Activated T-cell treated with anti-CD3 and anti-CD28 coated beads, Interleukin-2, amount 50 U/mL, for 4 hours (primary cell): Measurements from ENCODE around the gene FOXO1. TPM values are rescaled to one million over a fixed set of nuclear protein-coding genes. Genes with fewer than 3 reads are reported as not detected.
"Not testable (repeated sequence)": the region's sequence is repeated elsewhere in the genome, so short reads cannot be mapped to it uniquely, and the experiment has no call there.

Experiments
- ATAC-seq, 2 donors: fragments of 200-7000 bp; cut with Tn5 transposase; one replicate each; pipeline ENCODE4 v1.10.0; 2021
- DNase-seq: peaks from one replicate; pipeline ENCODE4 v3.0.0-alpha.2; 2020
- H3K27me3 Mint-ChIP-seq: one replicate; pipeline ENCODE4 v1.8.0; 2021; ENCODE audit warnings: low read depth, mixed read lengths
- H3K36me3 Mint-ChIP-seq: one replicate; pipeline ENCODE4 v1.8.0; 2022; ENCODE audit warnings: mixed read lengths; ENCODE audit not compliant: insufficient read depth
- H3K4me1 Mint-ChIP-seq: one replicate; pipeline ENCODE4 v1.8.0; 2021; ENCODE audit warnings: low read depth, mixed read lengths
- H3K4me3 Mint-ChIP-seq: one replicate; pipeline ENCODE4 v1.8.0; 2021; ENCODE audit warnings: mild to moderate bottlenecking, moderate library complexity, mixed read lengths
- H3K9me3 Mint-ChIP-seq: one replicate; pipeline ENCODE4 v1.8.0; 2021; ENCODE audit warnings: mixed read lengths
- total RNA-seq, 3 donors: library from RNA; stranded (reverse); gene quantifications; one replicate each; pipeline ENCODE4 v1.2.1, GENCODE V29; 2021

Gene FOXO1
- total RNA-seq, 3 donors from 2014 or later: 61.1 to 64.0 (median 62.7) TPM

DNA sequence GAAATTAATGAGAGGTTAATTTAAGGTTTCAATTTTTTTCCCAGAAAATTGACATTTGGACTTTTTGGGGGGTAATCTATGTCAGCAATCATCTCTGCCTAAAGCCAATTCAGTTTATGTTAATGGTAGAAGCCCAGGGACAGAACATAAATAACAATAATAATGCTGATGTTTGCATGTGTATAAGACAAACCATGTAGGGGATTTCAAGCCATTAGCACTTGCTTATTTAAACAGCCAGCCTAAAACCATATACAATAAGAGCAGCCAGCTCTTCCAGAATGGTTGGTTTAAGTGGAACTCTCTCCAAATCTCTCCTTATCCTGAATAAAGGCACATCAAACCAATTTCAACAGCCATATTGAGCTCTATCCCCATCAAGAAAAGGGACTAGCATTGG lies 7.0 kb upstream of the FOXO1 start:
- no peak for DNase-seq
- Mint-ChIP-seq H3K36me3 (no peaks in the 10 kb centered on the region), H3K9me3 (no peaks in the 10 kb centered on the region), H3K27me3 (no peaks in the 10 kb centered on the region), H3K4me3 (no peak overlapping the region), H3K4me1 (peaks cover 28% of the 10 kb centered on the region)
- ATAC-seq: no peak

DNA sequence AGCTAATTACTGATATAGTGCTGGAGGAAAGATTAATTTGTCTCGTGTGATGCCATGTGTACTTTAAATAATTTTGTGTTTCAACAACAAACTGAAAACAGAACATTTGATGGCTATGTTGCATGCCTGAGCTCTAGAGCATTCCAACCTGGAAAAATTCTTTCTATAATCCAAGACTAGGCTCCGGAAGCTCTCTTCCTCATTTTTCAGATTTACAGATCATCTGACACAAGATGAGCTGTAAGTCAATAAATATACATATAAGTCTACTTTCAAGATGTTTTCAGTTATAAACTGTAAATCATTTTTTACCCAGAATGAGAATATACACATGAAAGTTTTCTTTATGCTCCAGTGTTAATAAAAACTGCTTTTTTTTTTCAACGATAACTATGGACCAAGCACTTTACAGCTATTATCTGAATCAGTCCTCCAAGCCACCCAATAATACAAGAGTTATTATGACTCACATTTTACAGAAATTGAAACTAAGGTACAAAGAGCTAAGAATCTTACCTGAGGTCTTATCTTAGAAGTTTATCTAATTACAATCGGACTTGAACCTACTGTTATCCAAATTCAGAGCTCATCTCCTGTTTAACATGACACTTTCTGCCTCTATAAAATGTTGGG lies 6.4 kb upstream of the FOXO1 start:
- no peaks in the 10 kb centered on the region for H3K36me3 Mint-ChIP-seq
- H3K27me3 Mint-ChIP-seq: no peaks in the 10 kb centered on the region
- no peak overlapping the region for H3K4me3 Mint-ChIP-seq
- H3K4me1 Mint-ChIP-seq: peaks cover 33% of the 10 kb centered on the region
- DNase-seq: no peak
- ATAC-seq: peak in 1 of 2 donors; percentile 30
- H3K9me3 Mint-ChIP-seq: no peaks in the 10 kb centered on the region

DNA sequence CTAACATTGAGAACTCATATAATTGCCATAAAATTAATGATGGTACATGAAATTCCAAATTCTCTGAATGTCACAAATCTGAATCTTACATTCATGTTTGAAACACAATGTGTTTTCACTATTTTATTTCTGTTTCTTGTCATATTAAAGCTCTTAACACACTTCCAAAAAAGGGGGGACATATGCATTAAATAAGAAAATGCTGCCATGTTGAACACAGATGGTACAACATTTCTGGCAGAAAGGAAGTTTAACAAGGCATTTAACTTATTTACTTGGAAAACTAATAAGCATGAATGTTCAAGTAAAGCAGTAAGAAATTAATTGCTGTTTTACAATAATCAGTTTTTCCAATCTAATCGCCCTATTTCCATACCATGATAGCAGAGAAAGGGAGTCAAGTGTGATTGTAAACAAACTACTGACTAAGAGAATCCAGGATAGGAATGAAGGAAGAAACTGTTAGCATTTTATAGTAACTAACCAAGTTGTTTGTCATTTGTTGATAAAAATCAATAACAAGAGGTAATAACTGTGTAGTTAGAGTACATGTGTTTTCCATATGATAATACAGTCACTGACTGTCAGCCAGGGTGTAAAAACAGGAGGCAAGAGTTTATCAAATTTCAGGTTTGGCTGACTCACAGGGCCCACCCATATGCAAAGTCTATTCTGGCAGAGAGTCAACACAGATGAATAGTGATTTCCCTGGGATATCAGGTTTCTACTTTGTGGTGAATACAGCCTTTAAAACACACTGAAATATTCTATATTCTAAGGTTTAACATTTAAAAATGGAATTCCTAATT lies 5.7 kb upstream of the FOXO1 start:
- no peak overlapping the region for H3K4me3 Mint-ChIP-seq
- ATAC-seq (peak; percentile 77 to 79), DNase-seq (no peak)
- peaks cover 40% of the 10 kb centered on the region for H3K4me1 Mint-ChIP-seq
- H3K36me3 Mint-ChIP-seq: no peaks in the 10 kb centered on the region
- no peaks in the 10 kb centered on the region for H3K27me3 Mint-ChIP-seq
- no peaks in the 10 kb centered on the region for H3K9me3 Mint-ChIP-seq

DNA sequence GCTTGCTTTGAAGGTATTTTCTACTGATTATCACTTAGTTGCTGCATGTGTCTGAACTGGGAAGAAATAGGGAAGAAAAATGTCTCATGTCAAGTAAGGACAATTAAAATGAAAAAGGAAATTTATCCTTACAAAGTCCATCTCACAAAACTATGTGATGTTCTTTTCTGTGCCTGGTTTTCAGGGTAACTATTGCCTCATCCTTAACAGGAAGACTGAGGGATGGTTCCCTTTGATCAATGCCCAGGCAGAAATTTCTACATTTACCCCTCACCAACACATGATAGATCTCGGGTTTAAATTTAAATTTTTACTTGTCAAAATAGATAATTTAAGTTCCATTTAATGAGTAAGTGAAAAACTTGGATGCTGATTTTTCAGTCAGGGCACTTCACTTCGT lies 3.9 kb upstream of the FOXO1 start:
- no peak for DNase-seq
- Mint-ChIP-seq H3K36me3 (no peaks in the 10 kb centered on the region), H3K4me3 (no peak overlapping the region), H3K4me1 (peaks cover 40% of the 10 kb centered on the region), H3K27me3 (no peaks in the 10 kb centered on the region), H3K9me3 (no peaks in the 10 kb centered on the region)
- ATAC-seq: no peak

DNA sequence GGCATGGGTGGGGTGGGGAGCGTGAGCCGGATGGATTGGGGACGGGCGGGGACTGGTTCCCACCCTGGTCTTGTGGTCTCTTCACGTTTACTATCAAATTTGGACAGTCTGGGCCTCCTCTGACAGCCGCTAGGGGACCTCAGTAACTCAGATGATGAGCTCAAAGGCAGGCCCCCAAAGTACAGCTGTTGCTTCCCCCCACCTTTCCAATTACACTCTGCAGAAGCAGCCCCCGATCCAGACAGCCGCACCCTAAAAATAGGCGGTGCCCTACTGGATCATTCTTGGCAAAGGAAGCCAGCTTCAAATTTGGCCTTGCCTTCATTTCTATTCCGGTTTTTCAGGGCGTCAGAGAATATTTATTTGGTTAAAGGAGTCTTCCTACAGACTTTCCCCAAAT lies 1.9 kb upstream of the FOXO1 start:
- H3K27me3 Mint-ChIP-seq: no peaks in the 10 kb centered on the region
- no peaks in the 10 kb centered on the region for H3K36me3 Mint-ChIP-seq
- no peak for ATAC-seq
- peaks cover 34% of the 10 kb centered on the region for H3K4me1 Mint-ChIP-seq
- DNase-seq: peak; percentile 21
- no peaks in the 10 kb centered on the region for H3K9me3 Mint-ChIP-seq
- H3K4me3 Mint-ChIP-seq: peak overlapping the region; percentile 91

DNA sequence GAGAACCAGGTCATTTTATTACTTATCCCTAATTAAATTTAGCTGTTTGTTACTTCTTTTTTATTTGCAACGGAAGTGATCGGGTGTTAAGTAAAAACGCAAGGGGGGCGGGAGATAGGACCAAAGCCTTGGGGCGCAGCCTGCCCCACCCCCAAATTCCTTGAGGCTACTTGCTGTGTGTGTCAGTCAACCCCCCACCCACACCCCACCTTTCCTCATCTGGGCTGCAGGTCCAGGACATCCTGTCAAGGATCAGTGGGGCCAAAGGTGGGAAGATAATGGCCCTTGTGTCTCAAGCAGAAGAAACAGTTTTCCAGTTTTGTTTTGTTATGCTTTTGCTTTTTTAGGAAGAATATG lies 1.2 kb upstream of the FOXO1 start:
- peaks cover 2% of the 10 kb centered on the region for H3K36me3 Mint-ChIP-seq
- peaks cover 31% of the 10 kb centered on the region for H3K4me1 Mint-ChIP-seq
- H3K4me3 Mint-ChIP-seq: peak overlapping the region; percentile 91
- no peaks in the 10 kb centered on the region for H3K27me3 Mint-ChIP-seq
- DNase-seq: no peak
- ATAC-seq: no peak
- no peaks in the 10 kb centered on the region for H3K9me3 Mint-ChIP-seq

DNA sequence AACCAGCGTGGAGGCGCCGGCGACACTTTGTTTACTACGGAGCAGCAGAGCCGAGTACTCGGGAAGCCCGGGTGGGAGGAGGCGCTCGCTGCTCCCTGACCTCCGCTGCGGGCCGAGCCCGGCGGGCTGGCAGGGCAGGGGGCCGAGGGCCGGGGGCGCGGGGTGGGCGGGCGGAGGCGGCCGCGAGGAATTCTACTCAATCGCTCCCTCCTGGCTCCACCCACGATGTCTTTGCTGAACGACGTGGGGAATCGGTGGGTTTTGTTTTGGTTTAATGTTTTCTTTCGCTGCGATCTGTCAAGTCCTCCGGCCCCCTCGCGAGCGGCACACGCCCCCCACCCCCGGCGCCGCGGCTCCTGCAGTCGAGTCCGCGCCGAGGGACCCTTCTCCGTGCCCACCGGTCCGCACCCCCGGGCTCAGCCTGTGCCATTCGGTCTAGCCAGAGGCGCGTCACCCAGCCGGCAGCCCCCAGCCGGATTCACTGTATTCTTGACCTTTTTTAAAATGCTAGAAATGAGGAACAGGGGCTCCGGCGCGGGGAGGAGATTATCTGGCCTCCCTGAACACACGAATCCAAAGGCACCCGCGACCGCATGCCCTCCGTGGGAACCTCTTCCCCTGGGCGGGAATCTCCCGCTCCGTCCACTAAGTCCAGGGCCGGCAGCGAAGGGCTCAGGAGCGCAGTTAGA lies 636 bp upstream of the FOXO1 start:
- DNase-seq: peak; percentile 27
- H3K4me1 Mint-ChIP-seq: peaks cover 31% of the 10 kb centered on the region
- no peaks in the 10 kb centered on the region for H3K27me3 Mint-ChIP-seq
- peak overlapping the region; percentile 91 for H3K4me3 Mint-ChIP-seq
- peak; percentile 9 to 11 for ATAC-seq
- H3K9me3 Mint-ChIP-seq: no peaks in the 10 kb centered on the region
- H3K36me3 Mint-ChIP-seq: peaks cover 2% of the 10 kb centered on the region

DNA sequence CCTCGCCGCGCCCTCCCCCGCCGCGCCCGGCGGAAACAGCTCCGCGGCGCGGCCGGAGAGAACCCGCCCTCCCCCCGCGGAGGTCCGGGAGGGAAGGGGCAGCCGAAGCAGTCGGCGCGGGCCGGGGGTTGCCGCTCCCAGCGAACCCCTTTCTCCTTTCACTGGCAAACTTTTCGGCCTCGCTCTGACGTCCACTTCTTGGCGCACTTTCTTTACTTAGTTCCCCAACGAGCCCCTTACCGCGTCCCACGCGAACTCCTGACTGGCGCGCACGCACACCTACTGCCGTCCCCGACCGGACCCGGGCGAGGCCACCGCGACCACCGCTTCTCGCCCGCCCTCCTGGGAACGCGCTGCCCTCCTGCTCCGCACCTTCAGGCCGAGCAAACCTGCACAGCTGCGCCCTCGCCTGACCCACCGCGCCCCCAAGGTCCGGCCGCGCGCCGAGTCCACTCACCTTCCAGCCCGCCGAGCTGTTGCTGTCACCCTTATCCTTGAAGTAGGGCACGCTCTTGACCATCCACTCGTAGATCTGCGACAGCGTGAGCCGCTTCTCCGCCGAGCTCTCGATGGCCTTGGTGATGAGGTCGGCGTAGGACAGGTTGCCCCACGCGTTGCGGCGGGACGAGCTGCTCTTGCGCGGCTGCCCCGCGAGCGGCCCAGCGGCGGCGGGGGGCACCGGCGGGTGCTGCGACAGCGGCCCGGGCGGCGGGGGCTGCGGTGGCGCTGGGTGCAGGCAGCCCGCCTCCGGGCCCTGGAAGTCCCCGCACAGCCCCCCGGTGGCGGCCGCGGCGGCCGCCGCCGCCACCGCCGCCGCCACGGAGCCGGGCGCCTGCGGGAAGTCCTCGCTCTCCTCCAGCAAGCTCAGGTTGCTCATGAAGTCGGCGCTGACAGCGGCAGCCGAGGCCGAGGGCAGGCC lies 1.1 kb downstream of the FOXO1 start:
- no peaks in the 10 kb centered on the region for H3K27me3 Mint-ChIP-seq
- H3K4me3 Mint-ChIP-seq: peak overlapping the region; percentile 92
- ATAC-seq: peak; percentile 9 to 11
- H3K9me3 Mint-ChIP-seq: no peaks in the 10 kb centered on the region
- DNase-seq: peak; percentile 44
- H3K4me1 Mint-ChIP-seq: peaks cover 42% of the 10 kb centered on the region
- peaks cover 7% of the 10 kb centered on the region for H3K36me3 Mint-ChIP-seq

DNA sequence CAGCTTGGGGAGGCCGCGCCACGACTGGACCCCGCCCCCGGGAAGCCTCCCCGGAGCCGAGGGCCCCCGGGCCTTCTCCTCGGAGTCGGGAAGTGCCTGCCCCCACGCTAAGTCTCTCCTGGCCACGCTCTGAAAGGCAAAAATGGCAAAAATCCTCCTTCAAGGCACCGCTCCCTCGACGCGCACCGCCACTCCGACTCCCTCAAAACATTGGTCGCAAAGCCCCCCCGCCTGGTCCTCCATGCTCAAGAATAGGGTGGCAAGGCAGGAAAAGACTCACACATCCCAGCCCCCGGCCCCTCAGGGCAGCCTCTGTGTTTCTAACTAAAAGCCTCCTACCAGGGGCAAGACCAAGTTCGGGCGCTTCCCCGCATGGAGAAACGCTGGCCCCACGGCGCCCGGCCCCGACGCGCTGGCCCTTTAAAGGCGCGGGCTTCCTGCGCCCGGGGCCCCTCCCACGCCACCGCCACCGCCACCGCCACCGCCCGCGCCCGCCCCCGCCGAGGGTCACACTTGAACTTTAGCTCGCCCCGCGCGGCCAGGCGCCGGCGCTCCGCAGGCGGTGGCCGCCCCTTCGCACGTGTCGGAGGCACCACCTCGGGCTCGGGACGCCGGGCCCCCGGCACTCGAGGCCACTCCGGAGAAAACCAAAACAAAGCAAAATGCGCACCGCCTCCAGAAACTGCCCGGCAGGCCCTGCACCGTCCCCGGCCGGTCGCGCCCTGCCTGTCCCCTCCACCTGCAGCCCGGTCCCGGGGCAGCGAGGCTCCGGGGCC lies 1.9 kb downstream of the FOXO1 start:
- DNase-seq (peak; percentile 56), ATAC-seq (peak; percentile 5 to 6)
- peaks cover 48% of the 10 kb centered on the region for H3K4me1 Mint-ChIP-seq
- H3K36me3 Mint-ChIP-seq: peaks cover 9% of the 10 kb centered on the region
- peak overlapping the region; percentile 98 for H3K4me3 Mint-ChIP-seq
- H3K27me3 Mint-ChIP-seq: no peaks in the 10 kb centered on the region
- no peaks in the 10 kb centered on the region for H3K9me3 Mint-ChIP-seq

DNA sequence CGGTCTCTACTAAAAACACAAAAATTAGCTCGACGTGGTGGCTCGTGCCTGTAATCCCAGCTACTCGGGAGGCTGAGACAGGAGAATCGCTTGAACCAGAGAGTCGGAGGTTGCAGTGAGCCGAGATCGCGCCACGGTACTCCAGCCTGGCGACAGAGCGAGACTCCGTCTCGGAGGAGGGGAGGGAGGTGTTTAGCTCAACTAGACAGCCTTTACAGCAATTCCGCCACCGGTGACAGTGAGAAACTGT lies 2.4 kb downstream of the FOXO1 start:
- ATAC-seq (peak; percentile 21 to 23), DNase-seq (peak; percentile 64)
- Mint-ChIP-seq H3K4me3 (peak overlapping the region; percentile 98), H3K4me1 (peaks cover 51% of the 10 kb centered on the region)
- H3K9me3 Mint-ChIP-seq, H3K36me3 Mint-ChIP-seq, H3K27me3 Mint-ChIP-seq: not testable (repeated sequence)

DNA sequence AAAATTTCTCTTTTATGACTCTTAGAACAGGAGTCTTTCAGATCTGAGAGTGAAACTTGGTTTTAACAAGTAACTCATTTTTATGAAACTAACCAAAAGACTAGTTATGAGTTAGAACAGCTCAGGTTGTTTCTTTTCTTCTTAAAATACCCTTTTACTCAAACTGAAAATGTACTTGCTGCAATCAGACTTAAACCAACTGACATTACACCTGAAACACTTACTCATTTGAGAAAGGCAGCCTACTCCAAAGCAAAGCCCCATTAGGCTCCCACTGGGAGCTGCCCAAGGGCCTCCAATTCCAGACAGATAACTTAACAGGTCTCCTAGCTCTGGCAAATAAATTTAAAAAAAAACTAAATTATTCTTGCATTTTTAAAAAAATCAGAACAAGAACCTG lies 3.6 kb downstream of the FOXO1 start:
- H3K4me3 Mint-ChIP-seq: peak overlapping the region; percentile 98
- H3K4me1 Mint-ChIP-seq: peaks cover 55% of the 10 kb centered on the region
- ATAC-seq: peak; percentile 12 to 13
- peaks cover 16% of the 10 kb centered on the region for H3K36me3 Mint-ChIP-seq
- DNase-seq: no peak
- no peaks in the 10 kb centered on the region for H3K27me3 Mint-ChIP-seq
- H3K9me3 Mint-ChIP-seq: no peaks in the 10 kb centered on the region

DNA sequence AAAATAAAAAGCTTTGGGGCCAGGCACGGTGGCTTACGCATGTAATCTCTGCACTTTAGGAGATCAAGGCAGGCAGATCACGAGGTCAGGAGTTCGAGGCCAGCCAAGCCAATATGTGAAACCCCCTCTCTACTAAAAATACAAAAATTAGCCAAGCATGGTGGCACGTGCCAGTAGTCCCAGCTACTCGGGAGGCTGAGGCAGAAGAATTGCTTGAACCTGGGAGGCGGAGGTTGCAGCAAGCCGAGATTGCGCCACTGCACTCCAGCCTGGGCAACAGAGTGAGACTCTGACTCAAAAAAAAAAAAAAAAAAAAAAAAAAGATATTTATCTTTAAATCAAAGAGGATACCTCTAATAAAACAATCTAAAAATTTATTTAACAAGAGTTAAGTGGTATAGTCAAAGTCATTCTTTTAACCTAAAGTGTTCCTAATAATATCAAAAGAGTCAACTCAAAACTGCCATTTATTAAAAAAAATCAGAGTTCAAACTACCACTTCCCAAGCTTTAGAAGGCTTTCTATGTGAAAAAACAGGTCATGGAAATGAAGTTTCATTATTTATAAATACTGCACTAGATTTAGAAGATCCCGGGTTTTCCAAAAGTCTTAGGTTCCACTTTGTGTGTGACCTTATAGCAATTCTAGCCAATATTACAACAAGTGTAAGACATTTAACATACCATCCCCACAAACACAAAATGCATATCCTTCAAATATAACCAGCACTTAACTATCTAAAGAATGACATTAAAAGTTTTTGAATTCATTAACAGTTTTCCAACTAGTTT lies 4.4 kb downstream of the FOXO1 start:
- Mint-ChIP-seq H3K27me3 (no peaks in the 10 kb centered on the region), H3K4me1 (peaks cover 56% of the 10 kb centered on the region), H3K36me3 (peaks cover 21% of the 10 kb centered on the region), H3K4me3 (peak overlapping the region; percentile 98), H3K9me3 (peaks cover 4% of the 10 kb centered on the region)
- no peak for DNase-seq
- no peak for ATAC-seq

DNA sequence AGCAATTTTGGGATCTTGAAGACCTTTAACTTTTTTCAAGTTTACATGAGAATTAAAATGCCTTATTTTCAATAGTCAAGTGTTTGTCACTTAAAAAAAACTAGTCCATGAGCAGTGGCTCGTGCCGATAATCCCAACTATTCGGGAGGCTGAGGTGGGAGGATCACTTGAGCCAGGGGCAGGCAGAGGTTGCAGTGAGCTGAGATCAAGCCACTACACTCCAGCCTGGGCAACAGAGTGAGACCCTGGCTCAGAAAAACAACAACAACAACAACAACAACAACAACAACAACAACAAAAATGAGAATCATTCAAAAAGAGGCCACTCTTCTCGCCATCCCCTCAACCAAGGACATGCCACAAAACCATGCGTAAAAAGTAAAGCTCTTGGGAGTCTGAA lies 5.7 kb downstream of the FOXO1 start:
- Mint-ChIP-seq H3K27me3 (no peaks in the 10 kb centered on the region), H3K9me3 (peaks cover 4% of the 10 kb centered on the region), H3K36me3 (peaks cover 26% of the 10 kb centered on the region), H3K4me1 (peaks cover 68% of the 10 kb centered on the region), H3K4me3 (peak overlapping the region; percentile 56)
- DNase-seq (no peak), ATAC-seq (no peak)
